ENCODE measurements around the gene ATG7.

DNA sequence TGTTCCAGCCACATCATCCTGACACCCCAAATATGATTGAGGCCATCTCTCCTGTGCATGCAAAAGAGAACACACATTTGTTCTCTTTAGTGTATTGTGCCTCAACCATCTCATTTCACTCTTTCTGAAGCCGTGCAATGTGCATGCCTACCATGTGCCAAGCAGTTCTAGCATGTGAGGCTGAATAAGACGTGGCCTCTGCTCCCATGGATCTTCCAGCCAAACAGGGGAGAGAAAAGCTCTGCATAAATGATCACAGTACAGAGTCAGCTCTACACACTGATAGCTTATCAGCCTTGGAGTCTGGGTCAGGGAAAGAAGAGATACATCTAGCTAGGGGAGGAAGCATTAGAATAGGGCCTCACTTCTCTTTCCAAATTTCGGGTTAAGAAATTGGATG, 48.2 kb upstream of the ATG7 start:
- TF ChIP-seq EZH2 (IDR thresholded peaks at IDR 0.05; ENCODE audit: low read depth), result no peak
- TF ChIP-seq, protein P1, sequence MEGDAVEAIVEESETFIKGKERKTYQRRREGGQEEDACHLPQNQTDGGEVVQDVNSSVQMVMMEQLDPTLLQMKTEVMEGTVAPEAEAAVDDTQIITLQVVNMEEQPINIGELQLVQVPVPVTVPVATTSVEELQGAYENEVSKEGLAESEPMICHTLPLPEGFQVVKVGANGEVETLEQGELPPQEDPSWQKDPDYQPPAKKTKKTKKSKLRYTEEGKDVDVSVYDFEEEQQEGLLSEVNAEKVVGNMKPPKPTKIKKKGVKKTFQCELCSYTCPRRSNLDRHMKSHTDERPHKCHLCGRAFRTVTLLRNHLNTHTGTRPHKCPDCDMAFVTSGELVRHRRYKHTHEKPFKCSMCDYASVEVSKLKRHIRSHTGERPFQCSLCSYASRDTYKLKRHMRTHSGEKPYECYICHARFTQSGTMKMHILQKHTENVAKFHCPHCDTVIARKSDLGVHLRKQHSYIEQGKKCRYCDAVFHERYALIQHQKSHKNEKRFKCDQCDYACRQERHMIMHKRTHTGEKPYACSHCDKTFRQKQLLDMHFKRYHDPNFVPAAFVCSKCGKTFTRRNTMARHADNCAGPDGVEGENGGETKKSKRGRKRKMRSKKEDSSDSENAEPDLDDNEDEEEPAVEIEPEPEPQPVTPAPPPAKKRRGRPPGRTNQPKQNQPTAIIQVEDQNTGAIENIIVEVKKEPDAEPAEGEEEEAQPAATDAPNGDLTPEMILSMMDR (conservative IDR thresholded peaks at IDR 0.05), result no peak

Measured in PC-9 (cell line).